Colon (tissue), 2 donors: ENCODE data around the gene ZFR2.

Experiments
- FAIRE-seq: peaks from 2 replicates; lab custom pipeline; 2012; peaks lifted over from hg19 to GRCh38; lab: Jason Lieb, UNC
- donor health status: control.
- donor health status: control.

Gene ZFR2

GRCh38 chr19:3813473-3814392, 55.1 kb downstream of the ZFR2 start:
- FAIRE-seq = no peak

GRCh38 chr19:3810708-3811355, 58.0 kb downstream of the ZFR2 start:
- FAIRE-seq = no peak

- no peak for FAIRE-seq
These were observed 58.7 kb downstream of the ZFR2 start for GRCh38 chr19:3809881-3810707.

DNA sequence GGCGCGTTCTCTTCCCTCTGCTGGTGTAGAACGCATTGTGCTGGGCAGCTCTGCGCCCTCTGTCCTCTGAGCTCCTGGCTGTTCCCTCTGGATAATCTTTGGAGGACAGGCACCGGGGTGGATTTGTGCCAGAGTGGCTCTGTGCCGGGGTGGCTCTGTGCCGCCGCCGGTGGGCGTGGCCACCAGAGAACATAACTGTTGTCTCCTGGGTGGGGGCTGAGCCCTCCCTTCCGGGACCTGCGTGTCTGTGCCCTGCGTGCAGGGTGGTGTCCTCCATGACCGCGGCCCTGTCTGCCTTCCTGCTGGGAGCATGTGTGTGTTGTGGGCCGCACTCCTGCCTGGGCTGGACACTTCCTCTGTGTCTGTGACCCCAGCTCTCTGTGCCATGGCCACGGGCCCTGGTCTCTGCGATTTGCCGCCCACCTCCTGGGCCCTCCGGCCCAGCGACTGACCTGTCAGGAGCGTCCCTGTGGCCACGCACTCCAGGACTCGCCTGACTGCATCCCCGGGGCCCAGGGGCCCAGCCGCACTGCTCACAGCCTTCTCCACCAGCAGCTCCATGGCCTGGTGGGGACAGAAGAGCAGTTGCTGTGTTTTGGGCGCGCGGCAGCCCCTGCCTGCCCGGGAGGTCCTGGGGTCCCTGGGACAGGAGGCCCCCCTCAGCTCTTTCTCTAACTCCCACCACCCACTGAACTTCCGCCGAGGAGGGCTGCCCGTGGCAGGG, 60.3 kb downstream of the ZFR2 start:
- FAIRE-seq = no peak

DNA sequence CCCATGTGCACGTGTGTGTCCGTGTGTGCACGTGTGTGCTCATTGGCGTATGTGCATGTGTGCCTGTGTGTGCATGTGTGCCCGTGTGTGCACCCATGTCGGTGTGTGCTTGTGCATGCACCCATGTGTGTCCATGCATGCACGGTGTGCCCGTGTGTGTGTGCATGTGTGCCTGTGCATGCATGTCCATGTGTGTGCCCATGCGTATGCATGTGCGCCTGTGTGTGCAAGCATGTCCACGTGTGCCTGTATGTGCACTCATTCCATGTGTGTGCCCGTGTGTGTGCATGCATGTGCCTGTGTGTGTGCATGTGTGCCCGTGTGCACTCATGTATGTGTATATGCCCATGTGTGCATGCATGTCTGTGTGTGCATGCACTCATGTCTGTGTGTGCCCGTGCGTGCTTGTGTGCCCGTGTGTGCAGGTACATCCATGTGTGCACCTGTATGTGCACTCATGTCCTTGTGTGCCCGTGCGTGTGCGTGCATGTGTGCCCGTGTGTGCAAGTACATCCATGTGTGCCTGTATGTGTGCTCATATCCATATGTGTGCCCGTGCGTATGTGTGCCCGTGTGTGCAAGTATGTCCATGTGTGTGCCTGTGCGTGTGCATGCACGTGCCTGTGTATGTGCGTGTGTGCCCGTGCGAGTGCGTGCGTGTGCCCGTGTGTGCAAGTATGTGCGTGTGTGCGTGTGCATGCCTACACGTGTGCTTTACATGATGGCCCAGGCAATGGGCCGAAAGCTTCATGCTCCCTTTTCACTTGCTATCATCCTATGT, 61.1 kb downstream of the ZFR2 start:
- no peak for FAIRE-seq

DNA sequence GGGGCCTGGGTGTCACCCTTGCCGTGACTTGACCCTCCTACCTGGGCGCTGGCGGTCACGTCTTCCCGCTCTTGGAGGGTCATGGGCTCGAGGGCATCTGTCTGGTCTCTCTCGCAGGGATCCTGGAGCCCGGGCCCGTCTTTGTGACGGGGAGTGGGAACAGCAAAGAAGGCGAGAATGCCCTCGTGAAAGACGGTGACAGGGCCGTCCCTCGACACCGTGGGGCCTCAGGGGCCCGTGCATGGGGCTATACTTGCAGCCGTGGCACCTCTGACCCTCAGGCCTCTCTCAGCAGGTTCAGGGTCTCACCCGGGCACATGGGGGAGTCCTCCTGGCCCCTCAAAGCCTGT, 61.7 kb downstream of the ZFR2 start:
- no peak for FAIRE-seq

GRCh38 chr19:3805859-3806258, 63.0 kb downstream of the ZFR2 start:
- FAIRE-seq = no peak

GRCh38 chr19:3804429-3804828, 64.4 kb downstream of the ZFR2 start:
- FAIRE-seq = no peak

DNA sequence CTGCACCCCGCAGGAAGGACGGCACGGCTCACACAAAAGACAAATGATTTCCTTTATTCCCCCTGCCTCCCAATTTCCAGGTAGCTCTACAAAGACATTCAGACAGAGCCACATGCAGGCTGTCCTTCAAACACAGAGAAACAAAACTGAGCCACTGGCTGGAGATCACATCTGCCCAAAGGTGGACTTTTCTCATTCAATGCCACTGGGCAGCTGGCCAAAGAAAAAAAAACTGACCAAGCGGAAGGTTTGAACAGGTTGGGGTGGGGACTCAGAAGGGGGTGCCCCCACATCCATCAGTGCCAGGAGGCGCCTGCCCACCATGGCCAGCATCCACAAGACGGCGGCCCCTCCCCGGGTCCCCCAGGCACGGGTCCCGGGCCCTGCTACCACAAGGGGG, 64.9 kb downstream of the ZFR2 start:
- FAIRE-seq = no peak

- no peak for FAIRE-seq
These were observed 65.5 kb downstream of the ZFR2 start for GRCh38 chr19:3803114-3803888.

- FAIRE-seq = no peak
These were observed 67.3 kb downstream of the ZFR2 start for GRCh38 chr19:3801412-3802096.

- no peak for FAIRE-seq
These were observed 67.8 kb downstream of the ZFR2 start for GRCh38 chr19:3800996-3801395.

- FAIRE-seq = no peak
These were observed 70.7 kb downstream of the ZFR2 start for GRCh38 chr19:3798137-3798536.

DNA sequence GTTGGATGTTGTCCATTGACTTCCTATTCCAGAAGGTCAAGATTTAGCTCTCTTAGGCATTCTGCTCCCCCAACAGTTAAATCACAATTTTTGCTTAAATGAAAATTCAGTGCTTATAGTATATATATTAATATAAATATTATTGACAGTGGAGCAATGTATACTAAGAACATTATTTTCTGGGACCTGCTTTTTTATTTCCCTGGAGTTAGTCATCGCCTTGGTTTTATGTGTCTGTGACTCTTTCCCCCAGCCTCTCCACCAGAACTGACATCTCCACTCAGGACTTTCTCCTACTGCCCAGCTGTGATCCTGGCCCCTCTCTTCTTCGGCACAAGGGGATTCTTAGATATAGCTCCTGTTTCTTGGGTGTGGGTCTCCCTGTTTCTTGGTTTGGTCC, 72.5 kb downstream of the ZFR2 start:
- no peak for FAIRE-seq

- no peak for FAIRE-seq
These were observed 75.0 kb downstream of the ZFR2 start for GRCh38 chr19:3793799-3794198.

- FAIRE-seq = no peak
These were observed 76.7 kb downstream of the ZFR2 start for GRCh38 chr19:3792114-3792513.

DNA sequence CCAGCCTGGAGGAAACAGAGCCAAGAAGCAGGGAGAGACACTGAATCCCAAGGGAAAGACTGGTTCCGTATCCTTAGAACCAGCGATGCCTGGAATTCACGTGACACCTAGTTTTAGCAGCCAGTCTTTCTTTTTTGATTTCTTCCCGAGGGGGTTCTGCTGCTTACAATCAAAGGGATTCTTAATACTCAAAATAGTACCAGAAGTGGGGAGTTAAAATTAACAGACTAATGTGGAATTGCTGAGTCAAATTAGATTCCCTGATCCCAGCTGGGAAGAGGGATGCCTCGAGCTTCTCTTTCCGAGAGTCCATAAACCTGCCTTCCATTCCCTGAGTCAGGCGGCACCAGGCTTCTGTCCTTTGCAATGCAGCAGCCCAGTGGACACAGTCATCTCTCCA, 77.9 kb downstream of the ZFR2 start:
- FAIRE-seq = no peak

DNA sequence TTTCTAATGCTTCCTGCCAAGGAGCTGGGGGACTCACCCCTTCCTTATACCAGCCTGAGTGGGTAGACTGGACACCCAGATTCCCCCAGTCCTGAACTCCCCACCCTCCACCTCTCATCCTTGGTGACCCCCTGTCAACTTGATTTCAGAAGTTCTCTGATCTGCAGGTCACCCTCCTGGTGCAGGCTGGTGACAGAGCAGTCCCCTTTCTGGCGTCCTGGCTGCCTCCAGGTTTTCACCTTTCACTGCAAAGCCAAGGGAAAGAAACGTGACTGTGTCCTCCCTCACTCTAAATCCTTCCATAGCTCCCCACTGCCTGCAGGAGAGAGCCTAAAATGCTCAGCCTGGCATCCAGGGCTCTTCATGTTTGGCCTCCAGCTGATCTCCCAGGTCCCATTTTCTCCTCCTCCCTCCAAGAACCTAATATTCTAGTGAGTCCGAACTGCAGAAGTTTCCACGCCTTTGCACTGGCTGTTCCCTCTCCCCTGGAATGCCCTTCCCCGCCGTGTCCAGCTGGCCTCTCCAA, 78.6 kb downstream of the ZFR2 start:
- FAIRE-seq = no peak

DNA sequence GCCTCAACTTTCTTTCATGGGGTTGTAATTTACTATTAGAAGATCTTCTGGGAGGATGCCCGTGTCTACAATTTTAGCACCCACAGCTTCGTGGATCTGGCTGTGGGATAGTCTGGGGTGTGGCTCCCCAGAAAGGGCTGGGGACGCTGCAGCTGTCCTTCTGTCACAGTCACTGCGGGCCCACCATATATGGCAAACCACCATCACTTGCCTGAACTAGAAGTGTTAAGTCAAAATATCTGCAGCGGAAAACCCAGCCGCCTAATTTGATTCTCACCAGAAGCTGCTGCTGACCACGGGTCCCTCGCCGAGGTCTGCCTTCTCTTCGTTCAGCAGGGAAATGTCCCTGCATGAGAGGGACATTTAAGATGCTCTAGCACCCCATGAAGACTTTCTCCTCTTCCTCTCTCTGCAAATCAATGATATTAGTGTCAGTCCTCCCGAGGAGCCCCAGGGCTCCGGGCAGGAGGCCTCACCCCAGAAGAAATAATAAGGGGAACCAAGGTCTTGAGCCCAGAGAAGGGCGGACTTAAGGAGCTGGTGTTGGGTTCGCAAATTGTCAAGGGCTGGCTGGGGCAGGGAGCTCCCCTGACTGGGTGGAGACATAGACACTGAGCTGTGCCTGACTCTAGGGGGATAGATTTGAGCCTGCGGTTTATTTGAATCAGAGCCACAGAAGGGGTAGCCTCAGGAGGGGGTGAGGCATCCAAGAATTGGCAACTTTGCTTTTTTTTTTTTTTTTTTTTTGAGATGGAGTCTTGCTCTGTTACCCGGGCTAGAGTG, 79.7 kb downstream of the ZFR2 start:
- no peak for FAIRE-seq
